Neural cell (in vitro differentiated cells): Measurements from ENCODE around the gene CDK6. TPM values are rescaled to one million over a fixed set of nuclear protein-coding genes. Genes with fewer than 3 reads are reported as not detected.

Experiments used
- H2AFZ ChIP-seq: fragments of 200-600, 300-800 bp; sonication (generic), shearing (Covaris generic); 2 replicates; pipeline ENCODE4 v1.6.0; 2014; ENCODE audit warnings: low read depth, mild to moderate bottlenecking, antibody characterized with exemption, low read length, moderate library complexity
- H3F3A ChIP-seq: fragments of 200-600 bp; shearing (Covaris generic); 2 replicates; pipeline ENCODE4 v1.6.1; 2016; ENCODE audit warnings: mild to moderate bottlenecking, moderate library complexity, mixed read lengths, antibody characterized with exemption, low read length; ENCODE audit not compliant: insufficient read depth, poor library complexity, severe bottlenecking
- H3K27ac ChIP-seq: fragments of 200-600, 300-800 bp; sonication (generic), shearing (Covaris generic); 2 replicates; pipeline ENCODE4 v1.5.1; 2014; ENCODE audit warnings: mild to moderate bottlenecking, low read length, moderate library complexity
- H3K27me3 ChIP-seq: fragments of 300-800, 200-600 bp; sonication (generic), shearing (Covaris generic); 2 replicates; pipeline ENCODE4 v1.6.0; 2014; ENCODE audit warnings: mild to moderate bottlenecking, low read depth, low read length, moderate library complexity; ENCODE audit not compliant: insufficient read depth
- H3K36me3 ChIP-seq: fragments of 300-800, 200-600 bp; sonication (generic), shearing (Covaris generic); 2 replicates; pipeline ENCODE4 v1.5.1; 2014; ENCODE audit warnings: mild to moderate bottlenecking, antibody characterized with exemption, low read length, moderate library complexity; ENCODE audit not compliant: insufficient read depth
- H3K4me2 ChIP-seq: fragments of 300-800, 200-600 bp; sonication (generic), shearing (Covaris generic); 2 replicates; pipeline ENCODE4 v1.6.0; 2014; ENCODE audit warnings: mild to moderate bottlenecking, low read length
- H3K4me3 ChIP-seq: fragments of 300-800, 200-600 bp; sonication (generic), shearing (Covaris generic); 2 replicates; pipeline ENCODE4 v1.5.1; 2014; ENCODE audit warnings: mild to moderate bottlenecking, low read length, moderate library complexity
- H3K79me2 ChIP-seq: fragments of 200-600 bp; shearing (Covaris generic); replicated peaks from 2 replicates; pipeline ENCODE4 v1.6.0; 2014; ENCODE audit warnings: mild to moderate bottlenecking, low read length, moderate library complexity; ENCODE audit not compliant: insufficient read depth
- H3K9ac ChIP-seq: fragments of 300-800, 200-600 bp; sonication (generic), shearing (Covaris generic); 2 replicates; pipeline ENCODE4 v1.6.1; 2016; ENCODE audit warnings: mild to moderate bottlenecking, low read length, mixed read lengths
- H3K9me2 ChIP-seq: fragments of 200-600 bp; shearing (Covaris generic); 2 replicates; pipeline ENCODE4 v1.6.1; 2016; ENCODE audit warnings: mild to moderate bottlenecking, low read length, mixed read lengths; ENCODE audit not compliant: insufficient read depth
- H3K9me3 ChIP-seq: fragments of 200-600, 300-800 bp; sonication (generic), shearing (Covaris generic); 2 replicates; pipeline ENCODE4 v1.6.1; 2016; ENCODE audit warnings: mild to moderate bottlenecking, mixed run types, low read length, moderate library complexity, mixed read lengths
- H4K20me1 ChIP-seq: fragments of 200-600 bp; shearing (Covaris generic); 2 replicates; pipeline ENCODE4 v1.6.1; 2016; ENCODE audit warnings: mild to moderate bottlenecking, mixed run types; ENCODE audit not compliant: insufficient read depth
- CTCF ChIP-seq: fragments of 450-650 bp; IDR thresholded peaks from 2 replicates; pipeline ENCODE4 v1.5.1; 2014; ENCODE audit warnings: antibody characterized with exemption, mild to moderate bottlenecking, moderate library complexity; ENCODE audit not compliant: poor library complexity, severe bottlenecking
- EP300 ChIP-seq: fragments of 450-650 bp; conservative IDR thresholded peaks from 2 replicates; pipeline ENCODE4 v1.6.1; 2014; ENCODE audit warnings: antibody characterized with exemption, mild to moderate bottlenecking, moderate library complexity; ENCODE audit not compliant: poor library complexity, severe bottlenecking
- EZH2 ChIP-seq: fragments of 200-600, 300-800 bp; shearing (Covaris generic), sonication (generic); IDR thresholded peaks from 2 replicates; pipeline ENCODE4 v1.6.1; 2014; ENCODE audit warnings: antibody characterized with exemption, low read length, borderline replicate concordance, mild to moderate bottlenecking; ENCODE audit not compliant: insufficient read depth, poor library complexity, severe bottlenecking
- MXI1 ChIP-seq: fragments of 450-650 bp; conservative IDR thresholded peaks from 2 replicates; pipeline ENCODE4 v1.6.1; 2014; ENCODE audit warnings: antibody characterized with exemption, mild to moderate bottlenecking; ENCODE audit not compliant: poor library complexity, severe bottlenecking
- POLR2AphosphoS5 ChIP-seq: IDR thresholded peaks from 2 replicates; pipeline ENCODE4 v1.6.1; 2012
- RAD21 ChIP-seq: fragments of 450-650 bp; conservative IDR thresholded peaks from 2 replicates; pipeline ENCODE4 v1.6.1; 2014; ENCODE audit warnings: antibody characterized with exemption, mild to moderate bottlenecking, moderate library complexity
- REST ChIP-seq: IDR thresholded peaks from 2 replicates; pipeline ENCODE4 v1.6.1; 2012; ENCODE audit warnings: borderline replicate concordance
- SMC3 ChIP-seq: fragments of 450-650 bp; conservative IDR thresholded peaks from 2 replicates; pipeline ENCODE4 v1.6.1; 2014; ENCODE audit warnings: antibody characterized with exemption, mild to moderate bottlenecking, moderate library complexity; ENCODE audit not compliant: poor library complexity
- TAF1 ChIP-seq: IDR thresholded peaks from 2 replicates; pipeline ENCODE4 v1.6.1; 2012; ENCODE audit warnings: low read depth
- polyA plus RNA-seq: library from polyadenylated mRNA; depleted of rRNA; stranded (reverse); fragments of >200 nt; gene quantifications from 2 replicates; pipeline ENCODE4 v1.2.3, GENCODE V29; 2014

CDK6 gene
- polyA plus RNA-seq, 1 donor from 2014 or later, result 4.1 TPM

- Histone ChIP-seq H3K4me2 (no peak overlapping the region), H3K36me3 (no peaks in the 10 kb centered on the region), H4K20me1 (no peaks in the 10 kb centered on the region), H3K9me2 (no peaks in the 10 kb centered on the region), H3K79me2 (no peaks in the 10 kb centered on the region), H3K27ac (no peak overlapping the region), H2AFZ (no peak overlapping the region), H3K9me3 (no peaks in the 10 kb centered on the region), H3F3A (no peaks in the 10 kb centered on the region), H3K4me3 (no peak overlapping the region), H3K9ac (no peak overlapping the region), H3K27me3 (no peaks in the 10 kb centered on the region)
- TF ChIP-seq MXI1 (no peak), SMC3 (no peak), POLR2AphosphoS5 (no peak), TAF1 (no peak), EZH2 (no peak), RAD21 (no peak), REST (no peak), EP300 (no peak)
Observed at GRCh38 chr7:92671505-92672169, 164.7 kb downstream of the CDK6 start.

GRCh38 chr7:92670204-92670851 is 166.0 kb downstream of the CDK6 start:
- TF ChIP-seq EZH2, result no peak
- TF ChIP-seq EP300, result no peak
- no peak for TF ChIP-seq MXI1
- TF ChIP-seq SMC3, result no peak
- no peak for TF ChIP-seq REST
- TF ChIP-seq TAF1, result no peak
- TF ChIP-seq RAD21, result no peak
- no peak for TF ChIP-seq CTCF
- no peak for TF ChIP-seq POLR2AphosphoS5
- Histone ChIP-seq H3K79me2 (no peaks in the 10 kb centered on the region), H3K9ac (no peak overlapping the region), H3K27me3 (no peaks in the 10 kb centered on the region), H3F3A (no peaks in the 10 kb centered on the region), H3K4me2 (no peak overlapping the region), H3K9me3 (no peaks in the 10 kb centered on the region), H3K27ac (no peak overlapping the region), H2AFZ (no peak overlapping the region), H3K36me3 (no peaks in the 10 kb centered on the region), H4K20me1 (no peaks in the 10 kb centered on the region), H3K9me2 (no peaks in the 10 kb centered on the region), H3K4me3 (no peak overlapping the region)
